ENCODE data around the gene STK38.

DNA sequence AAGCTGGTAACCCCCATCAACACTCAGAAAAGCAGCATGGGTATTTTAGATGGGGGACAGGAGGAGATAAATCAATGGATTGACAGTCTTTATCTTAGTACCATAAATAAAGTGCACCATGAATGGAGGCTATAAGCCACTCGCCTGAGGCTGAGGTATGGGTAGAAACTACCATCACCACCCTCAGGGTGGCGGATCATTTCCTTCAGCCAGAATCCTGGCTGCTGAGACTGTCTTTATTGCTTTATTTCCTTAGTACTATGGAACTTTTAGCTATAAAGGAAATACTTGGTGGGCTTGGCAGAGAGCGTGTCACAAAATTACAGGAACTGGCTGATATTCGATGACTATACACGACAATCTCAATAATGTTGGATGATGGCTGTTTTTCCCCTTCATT, 52.2 kb downstream of the STK38 start:
- TF ChIP-seq, protein P1, sequence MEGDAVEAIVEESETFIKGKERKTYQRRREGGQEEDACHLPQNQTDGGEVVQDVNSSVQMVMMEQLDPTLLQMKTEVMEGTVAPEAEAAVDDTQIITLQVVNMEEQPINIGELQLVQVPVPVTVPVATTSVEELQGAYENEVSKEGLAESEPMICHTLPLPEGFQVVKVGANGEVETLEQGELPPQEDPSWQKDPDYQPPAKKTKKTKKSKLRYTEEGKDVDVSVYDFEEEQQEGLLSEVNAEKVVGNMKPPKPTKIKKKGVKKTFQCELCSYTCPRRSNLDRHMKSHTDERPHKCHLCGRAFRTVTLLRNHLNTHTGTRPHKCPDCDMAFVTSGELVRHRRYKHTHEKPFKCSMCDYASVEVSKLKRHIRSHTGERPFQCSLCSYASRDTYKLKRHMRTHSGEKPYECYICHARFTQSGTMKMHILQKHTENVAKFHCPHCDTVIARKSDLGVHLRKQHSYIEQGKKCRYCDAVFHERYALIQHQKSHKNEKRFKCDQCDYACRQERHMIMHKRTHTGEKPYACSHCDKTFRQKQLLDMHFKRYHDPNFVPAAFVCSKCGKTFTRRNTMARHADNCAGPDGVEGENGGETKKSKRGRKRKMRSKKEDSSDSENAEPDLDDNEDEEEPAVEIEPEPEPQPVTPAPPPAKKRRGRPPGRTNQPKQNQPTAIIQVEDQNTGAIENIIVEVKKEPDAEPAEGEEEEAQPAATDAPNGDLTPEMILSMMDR (conservative IDR thresholded peaks at IDR 0.05; ENCODE audit: low read depth, low read length): no peak
- no peak for TF ChIP-seq EZH2phosphoT487 (IDR thresholded peaks at IDR 0.05; ENCODE audit: borderline replicate concordance, low read length)
